Activated CD4-positive, alpha-beta T cell treated with anti-CD3 and anti-CD28 coated beads for 4 hours (primary cell): ENCODE measurements around the gene DAPK2.

Experiments used
- DNase-seq, 2 donors: peaks; one replicate each; pipeline ENCODE4 v3.0.0-alpha.2; 2020

DAPK2 gene

DNA sequence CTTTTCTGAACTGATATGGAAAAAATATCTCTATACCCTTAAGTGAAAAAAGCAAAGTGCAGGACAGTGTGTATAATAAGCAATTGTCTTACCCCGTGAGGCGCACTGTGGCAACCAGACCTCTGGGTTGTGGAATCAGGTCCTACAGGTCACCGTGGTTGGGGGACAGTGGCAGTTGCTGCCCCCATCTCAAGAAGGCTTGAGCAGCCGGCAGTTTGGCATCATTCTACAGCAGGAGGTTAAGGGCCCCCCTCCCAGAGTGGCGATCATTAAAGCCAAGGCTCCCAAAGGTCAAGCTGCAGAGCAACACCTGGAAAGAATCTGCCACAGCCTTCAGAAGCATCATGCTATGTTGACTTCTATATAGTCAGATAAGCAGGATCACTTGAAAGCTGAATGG, 156.5 kb downstream of the DAPK2 start:
- DNase-seq: no peak

DNA sequence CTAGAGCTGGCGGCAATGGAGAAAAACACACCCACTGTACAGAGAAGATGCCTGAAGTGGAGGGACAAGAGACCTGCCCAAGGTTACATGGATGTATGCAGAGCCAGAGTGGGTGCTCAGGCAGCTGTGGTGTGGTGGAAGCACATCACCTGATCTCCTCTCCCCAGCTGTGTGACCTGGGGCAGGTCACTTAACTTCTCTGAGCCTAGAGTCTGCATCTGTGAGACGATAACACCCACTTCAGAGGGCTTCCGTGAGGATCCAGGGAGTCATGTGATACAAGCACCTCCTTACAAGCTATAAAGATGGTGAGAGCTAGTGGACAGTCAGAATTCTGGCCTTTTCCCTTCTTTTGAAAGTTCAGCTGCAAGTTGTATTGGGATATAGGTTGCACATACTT, 157.5 kb downstream of the DAPK2 start:
- no peak for DNase-seq

DNA sequence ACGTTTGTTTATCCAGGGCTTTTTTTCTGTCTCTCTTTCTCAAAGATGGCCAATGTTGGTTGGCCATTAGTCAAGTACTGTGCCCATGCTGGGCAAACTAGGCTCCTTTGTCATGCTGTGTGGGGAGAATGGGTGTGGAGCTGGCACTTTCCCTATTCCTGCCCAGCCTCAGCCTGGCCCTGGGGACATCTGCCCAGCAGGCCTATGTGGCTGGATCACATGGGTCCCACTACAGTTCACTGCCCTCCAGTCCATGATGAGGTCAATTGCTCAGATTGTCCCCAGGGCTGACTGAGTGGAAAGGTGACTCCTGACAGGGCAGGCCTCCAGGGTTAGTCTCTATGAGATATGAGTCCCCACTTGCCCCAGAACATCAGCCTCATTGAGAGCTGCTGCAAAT, 158.1 kb downstream of the DAPK2 start:
- DNase-seq: no peak

DNA sequence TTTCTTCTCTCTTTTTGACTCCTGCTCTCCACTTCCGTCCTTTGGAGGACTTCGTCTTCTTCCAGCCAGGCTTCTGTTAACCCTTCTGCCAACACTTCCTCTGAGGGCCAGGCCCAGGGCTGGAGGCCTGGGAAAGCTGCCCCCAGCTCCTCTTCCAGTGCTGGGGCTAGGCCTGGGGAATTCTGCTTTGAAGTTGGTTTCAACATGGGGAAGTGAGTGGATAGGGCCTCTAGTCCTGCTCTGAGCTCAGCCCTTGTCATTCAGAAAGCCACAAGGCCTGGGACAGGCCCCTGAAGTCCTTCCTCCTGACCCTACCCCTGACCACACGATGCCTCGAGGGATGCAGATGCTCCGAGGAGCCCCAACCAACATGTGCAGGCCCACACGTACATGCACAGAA, 158.7 kb downstream of the DAPK2 start:
- no peak for DNase-seq

DNA sequence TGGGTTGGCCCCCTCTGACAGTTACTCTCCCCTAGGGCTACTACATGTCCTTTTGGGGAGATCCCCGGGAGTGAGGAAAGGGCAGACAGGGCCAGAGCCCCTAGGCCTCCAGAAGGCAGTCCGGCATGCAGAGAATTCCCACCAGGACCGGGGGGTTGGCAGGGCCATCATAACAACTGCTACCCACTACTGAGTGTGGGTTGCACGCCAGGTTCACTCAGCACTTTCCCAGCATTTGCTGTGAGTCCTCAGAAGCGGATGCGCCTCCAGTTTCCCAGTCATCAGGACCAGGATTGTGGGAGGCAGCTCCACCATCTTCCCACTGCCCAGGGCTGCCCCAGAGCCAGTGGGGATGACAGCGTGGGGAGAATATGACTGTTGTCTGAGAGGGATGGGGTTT, 161.3 kb downstream of the DAPK2 start:
- no peak for DNase-seq

DNA sequence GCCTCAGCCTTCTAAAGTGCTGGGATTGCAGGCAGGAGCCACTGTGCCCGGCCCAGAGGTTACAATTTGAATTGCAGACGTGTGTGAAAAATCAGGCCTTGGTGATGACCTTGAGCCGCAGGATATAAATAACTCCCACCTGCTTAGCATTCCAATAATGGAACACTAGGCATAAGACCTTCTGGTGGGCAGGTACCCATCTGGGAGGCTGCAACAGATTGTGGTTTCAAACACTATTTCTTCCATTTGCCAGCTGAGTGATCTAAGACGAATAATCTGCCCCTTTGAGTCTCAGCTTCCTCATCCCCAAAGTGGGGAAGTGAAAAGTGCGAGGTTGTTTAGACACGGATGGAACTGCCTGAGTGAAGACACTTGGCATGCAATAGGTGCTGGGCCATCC, 164.9 kb downstream of the DAPK2 start:
- DNase-seq: no peak

DNA sequence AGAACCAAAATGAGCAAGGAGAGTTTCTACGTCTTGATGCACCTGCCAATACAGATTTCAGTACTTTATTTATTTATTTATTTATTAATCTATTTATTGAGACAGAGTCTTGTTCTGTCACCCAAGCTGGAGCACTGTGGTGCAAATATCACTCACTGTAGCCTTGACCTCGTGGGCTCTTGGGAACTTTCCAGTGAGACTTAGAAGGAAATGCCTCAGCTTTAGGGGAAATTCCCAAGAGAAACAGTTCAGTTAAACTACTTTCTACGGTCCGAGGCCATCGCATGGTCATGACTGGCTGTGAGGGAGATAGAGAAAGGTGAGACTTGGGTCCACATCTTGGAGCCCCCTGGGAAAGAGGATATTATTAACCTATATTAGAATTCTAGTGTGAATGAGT, 165.5 kb downstream of the DAPK2 start:
- DNase-seq: no peak

DNA sequence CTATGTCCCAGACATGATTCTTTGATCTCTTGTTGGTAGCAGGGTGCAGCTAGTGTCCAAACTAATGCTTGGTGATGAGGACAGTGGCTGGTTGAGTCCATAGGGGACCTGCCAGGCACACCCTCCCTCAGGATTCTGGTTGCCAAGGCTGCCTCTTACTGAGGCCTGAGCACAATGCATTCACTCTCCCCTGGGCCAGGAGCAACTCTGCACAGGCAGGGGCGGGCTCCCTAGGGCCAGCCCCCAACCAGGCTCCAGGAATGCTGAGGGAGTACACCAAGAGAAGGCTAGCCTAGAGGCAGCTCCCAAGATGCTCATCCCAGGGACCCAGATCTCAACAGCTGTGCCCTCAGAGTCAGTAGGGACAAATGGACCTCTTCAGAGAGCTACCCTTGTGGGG, 166.3 kb downstream of the DAPK2 start:
- no peak for DNase-seq

DNA sequence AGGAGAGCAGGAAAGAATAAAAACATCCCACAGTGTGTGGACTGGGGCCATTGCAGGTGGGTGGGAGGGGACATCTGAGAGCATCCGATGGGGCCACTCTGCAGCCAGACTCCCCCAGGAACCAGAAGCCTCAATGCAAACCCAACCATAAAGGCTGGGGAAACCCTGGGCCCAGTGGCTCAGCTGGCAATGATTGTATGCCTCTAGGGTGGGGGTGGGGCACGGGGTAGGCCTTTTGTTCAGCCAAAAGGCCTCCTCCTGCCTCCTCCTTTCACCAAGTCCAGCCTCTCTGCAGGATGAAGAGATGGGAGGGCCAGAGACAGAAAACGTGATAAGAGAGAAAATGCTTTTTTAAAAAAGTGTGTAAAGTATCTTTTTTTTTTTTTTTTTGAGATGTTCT, 167.1 kb downstream of the DAPK2 start:
- no peak for DNase-seq

DNA sequence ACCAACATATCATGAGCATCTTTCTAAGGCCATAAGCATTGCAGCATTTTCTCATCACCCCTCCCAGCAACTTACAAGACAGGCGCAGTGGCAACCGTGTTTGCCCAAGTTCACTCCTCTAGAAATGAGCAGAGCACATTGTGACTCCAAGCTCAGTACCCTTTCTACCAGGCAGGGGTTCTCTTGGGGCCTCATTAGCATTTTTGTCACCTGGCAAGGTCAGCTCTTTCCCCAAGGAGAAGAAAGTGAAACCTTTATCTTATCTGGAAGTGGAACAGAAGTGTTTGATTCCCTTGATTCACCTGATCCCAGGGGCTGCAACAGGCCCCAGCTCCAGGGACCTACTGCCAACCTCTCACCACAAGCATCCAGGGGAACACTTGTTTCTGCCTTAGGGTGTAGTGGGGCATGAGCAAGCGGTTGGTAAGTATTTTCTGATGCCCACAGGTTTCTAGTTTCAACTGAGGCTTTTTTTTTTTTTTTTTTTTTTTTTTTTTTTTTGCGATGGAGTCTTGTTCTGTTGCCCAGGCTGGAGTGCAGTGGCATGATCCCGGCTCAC, 168.5 kb downstream of the DAPK2 start:
- DNase-seq: no peak

DNA sequence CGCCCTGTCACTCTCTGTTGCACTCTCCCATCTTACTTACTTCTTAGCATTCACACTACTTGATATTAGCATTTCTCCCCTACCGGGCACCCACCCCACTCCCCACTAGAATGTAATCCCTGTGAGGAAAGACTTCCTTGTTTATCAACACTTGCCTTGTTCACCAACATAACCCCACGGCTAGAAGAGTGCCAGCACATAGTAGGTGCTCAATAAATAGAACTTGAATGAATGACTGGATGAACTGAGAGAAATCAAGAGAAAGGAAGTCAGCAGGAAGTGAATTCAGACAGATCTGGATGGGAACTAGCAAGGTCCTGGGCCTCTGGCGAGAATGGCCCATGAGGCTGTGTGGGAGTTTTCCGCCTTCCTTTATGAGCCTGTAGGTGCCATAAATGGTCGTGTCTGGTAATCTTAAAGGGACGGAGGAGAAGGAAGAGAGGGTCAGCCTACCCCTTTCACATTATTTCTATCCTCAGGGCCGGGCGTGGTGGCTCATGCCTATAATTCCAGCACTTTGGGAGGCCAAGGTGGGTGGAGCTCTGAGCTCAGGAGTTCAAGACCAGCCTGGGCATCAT, 170.1 kb downstream of the DAPK2 start:
- DNase-seq: no peak

DNA sequence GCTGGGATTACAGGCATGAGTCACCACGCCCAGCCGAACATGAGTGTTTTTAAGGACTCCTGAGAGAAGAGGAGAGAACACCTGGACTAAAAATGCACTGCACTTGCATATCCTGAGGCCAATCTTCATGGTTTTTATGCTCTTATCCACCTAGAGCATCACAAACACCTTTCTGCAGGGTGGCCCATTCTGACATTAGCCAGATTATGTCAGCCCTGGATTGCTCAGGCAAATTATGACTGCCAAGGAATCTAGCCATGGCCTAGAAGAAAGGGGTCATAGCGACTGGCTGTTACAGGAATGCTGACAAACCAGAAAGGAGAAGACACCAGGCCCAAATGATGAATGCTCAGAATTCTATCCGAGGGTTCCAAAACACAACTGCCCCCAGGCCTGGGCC, 171.7 kb downstream of the DAPK2 start:
- no peak for DNase-seq

DNA sequence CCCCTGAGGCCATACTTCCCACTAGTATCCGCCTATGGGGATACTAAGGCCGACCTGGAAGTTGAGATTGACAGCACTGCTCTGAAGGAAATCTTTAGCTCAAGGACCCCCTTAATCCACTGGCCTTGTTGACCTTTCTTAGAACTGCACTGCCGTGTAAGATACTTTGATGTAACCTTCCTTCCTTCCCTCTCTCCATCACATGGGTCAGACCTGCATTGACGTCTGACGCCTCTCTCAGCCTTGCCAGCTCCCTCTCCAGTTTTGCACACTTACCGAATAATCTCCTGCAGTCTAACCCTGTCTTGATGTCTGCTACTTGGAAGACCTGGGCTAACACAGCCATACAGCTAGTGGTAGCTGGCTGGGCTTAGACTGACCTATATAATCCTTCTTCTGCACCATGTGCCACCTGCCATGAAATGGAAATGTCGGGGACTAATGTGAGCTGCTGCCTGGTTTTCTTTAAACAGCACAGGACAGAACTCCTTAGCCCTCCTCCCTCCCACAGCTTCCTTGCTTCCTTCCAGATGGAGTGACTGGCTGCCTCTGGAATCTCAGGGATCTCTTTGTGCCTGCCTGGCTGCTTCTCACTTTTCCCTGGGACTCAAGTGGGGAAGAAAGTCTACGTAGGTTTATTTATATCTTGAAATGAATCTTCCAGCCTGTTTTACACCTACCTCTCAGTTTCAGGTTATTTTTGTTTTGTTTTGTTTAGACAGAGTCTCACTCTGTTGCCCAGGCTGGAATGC, 173.3 kb downstream of the DAPK2 start:
- DNase-seq: no peak

DNA sequence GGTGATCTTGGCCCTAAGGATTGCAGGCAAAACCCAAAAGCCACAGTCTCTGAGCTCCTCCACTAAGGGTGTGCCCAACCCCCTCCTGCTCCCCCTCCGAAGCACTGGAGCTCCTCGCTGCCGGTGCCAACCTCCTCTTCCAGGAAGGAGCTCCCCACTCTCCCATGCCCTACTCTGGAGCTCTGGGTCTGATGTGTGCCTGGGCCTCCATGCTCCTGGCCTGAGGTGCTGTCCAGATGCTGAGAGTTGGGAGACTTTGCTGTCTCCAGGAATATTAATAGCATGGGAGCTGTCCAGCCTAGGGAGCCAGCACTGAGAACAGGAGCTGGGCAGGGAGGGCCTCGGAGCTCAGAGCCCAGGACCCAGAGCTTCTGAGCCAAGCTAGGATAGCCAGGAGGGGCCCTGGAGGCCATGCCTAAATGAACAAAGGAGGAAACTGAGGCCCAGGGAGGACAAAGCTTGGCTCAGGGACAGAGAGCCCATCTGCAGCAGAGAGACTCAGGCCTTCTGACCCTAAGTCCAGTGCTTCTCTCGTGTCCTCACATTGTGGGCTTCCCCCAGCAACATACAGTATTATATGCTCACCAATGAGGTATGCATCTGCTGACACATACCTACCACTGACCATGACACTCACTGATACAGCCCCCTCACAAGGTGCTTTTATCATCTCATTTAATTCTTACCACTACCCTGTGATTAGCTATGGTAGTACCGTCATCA, 175.6 kb downstream of the DAPK2 start:
- no peak for DNase-seq

DNA sequence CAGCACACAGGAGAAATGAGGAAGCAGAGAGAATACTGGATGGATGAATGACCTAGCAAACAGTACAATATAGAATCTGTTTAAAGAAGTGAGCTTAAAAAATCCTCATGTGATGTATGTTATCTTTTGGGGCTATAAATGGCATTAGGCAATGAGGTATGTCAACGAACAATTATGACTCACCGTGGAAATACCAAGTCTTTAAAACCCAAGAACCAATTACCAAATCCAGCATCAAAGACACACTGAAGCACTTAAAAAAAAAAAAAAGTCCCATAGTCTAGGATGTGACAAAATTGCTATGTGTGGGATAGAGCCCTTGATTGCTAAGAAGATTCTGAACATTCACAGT, 176.3 kb downstream of the DAPK2 start:
- DNase-seq: no peak

DNA sequence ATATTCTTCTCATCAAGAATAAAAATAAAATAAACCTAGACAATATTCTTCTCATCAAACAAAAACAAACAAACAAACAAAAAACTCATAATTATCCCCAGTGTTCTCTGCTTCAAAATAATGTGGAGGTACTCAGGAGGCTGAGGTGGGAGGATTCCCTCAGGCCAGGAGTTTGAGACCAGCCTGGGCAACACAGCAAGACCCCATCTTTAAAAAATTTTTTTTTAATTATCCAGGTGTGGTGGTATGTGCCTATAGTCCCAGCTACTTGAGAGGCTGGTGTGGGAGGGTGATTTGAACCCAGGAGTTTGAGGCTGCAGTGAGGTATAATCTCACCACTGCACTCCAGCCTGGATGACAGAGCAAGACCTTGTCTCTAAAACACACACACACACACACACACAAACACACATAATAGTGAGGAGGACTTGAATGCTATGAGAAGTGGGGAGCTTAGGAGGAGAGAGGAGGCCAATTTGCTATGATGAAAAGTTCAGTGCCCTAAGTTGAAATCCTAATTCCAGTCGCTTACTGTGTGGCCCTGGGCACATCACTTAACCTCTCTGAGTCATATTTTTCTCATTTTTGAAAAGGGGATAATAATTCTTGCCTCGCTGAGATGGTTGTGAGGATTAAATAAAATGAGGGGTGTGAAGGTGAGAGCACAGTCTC, 176.8 kb downstream of the DAPK2 start:
- no peak for DNase-seq

DNA sequence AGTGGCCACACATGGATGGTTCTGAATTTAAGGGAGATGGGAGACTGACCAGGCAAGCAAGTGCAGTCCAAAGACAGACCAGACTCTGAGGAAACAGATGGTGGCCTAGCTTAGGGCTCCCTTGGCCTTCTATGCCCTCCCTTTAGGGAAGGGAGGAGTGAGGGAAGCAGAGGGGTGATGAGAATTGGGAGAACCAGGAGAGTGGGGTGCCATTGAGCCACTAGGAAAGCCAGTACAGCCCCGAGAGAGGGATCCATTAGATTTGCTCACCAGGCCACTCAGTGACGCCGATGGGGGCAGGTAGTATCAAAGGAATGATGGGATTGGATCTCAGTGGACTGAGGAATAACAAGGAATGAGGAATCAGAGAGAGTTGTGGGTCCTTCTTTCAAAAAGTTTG, 182.1 kb downstream of the DAPK2 start:
- DNase-seq: no peak

DNA sequence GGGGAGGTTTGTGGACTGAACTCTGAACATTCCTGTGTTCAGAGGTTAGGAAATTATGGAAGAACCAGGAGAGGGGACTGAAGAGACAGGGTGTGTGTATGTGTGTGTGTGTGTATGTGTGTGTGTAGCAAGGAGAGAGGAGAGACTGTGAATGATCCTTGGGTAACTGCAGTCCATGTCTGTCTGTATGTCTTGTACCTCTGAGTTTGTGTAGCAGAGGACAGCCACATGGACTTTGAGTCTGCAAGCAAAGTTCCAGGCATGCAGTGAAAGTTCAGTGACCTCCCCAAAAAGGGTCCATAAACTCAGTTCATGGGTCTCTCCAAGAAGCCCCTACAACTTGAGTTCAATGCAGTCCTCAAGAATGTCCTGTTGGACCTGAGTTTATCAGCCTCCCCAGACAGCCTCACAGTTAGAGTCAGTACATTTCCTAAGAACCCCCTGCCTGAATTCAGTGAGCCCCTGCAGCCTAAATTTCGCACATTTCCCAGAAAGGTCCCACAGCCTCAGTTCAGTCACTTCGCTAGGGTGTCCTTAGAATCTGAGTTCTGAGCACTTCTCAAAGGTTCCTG, 184.3 kb downstream of the DAPK2 start:
- DNase-seq: no peak

DNA sequence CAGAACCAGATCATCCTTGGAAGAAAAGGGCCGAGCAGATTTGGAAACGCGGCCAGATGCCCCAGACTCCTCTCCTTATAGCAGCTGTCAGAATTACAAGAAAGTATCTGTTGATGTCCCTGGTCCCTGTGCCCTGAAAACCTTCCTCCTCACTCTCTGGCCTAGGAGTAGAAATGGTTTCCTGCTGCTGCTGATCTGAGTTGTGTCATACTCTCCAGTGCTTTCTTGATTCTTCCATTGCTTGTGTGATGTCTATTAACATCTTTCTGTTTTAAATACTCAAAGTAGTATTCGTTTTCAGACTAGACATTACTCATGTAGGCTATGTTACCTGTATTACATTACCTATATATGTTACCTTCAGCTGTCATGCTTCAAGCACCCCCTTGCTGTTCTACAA, 185.7 kb downstream of the DAPK2 start:
- peak in 1 of 2 donors; percentile 8 for DNase-seq

DNA sequence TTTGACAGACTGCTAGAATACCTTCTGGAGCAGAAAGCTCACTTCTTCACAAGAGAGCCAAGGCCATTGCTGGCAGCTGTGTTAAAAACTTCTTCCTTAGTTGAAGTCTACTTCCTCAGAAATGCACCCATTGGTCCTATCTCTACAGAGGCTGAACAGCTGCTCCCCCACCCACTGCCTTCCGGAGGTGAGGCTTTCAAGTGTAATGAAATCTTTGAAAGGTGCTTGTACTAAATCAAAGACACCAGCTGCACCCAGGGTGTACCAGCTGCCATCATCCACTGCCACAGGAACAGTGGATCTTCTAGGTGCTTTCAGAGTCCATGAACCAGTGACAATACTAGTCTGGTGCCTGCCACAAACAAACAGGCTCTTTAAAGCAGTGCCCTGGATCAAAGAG, 186.1 kb downstream of the DAPK2 start:
- DNase-seq: peak; percentile 64 to 71

DNA sequence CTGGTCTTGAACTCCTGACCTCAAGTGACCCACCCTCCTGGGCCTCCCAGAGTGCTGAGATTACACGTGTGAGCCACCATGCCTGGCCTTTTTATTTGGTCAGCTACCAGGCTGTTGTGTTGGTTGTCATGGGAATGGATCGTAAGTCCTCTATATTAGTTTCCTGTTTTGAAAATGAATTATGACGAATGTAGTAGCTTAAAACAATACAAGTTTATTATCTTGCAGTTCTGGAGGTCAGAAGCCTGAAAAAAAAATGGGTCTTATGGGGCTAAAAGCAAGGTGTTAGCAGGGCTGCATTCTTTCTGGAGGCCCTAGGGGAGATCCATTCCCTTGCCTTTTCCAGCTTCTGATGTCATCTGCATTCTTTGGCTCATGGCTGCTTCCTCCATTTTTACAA, 187.4 kb downstream of the DAPK2 start:
- no peak for DNase-seq

DNA sequence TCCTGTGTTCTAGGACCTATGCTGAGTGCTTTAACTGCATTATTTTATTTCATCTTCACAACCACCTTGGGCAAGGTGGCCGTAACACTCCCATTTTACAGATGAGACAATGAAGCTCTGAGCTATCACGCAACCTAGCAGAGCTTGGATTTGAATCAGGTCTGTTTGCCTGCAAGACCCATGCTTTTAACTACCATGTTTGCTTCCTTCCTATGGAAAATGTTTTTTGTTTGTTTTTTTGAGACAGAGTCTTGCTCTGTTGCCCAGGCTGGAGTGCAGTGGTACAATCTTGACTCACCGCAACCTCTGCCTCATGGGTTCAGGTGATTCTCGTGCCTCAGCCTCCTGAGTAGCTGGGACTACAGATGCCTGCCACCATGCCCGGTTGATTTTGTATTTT, 187.8 kb downstream of the DAPK2 start:
- no peak for DNase-seq

DNA sequence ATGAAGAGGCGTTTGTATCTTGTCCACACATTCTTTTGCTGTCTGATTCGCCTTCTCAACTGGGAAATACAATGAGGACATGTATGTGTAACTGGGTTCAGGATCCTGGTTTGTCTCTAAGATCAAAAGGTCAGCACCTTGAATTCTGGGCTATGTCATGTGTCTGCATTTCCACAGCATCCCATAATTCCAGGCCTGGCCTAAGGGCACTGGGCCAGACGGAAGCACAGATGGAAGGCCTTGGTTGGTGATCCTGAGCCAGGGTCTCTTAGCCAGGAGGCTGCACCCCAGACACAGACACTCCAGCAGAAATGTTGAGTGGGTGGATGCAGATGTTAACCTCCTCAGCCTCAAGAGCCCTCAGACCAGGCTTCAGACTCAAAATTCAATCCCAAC, 188.8 kb downstream of the DAPK2 start:
- no peak for DNase-seq
